ENCODE data around the gene KIF2C. TPM values are rescaled to one million over a fixed set of nuclear protein-coding genes. Genes with fewer than 3 reads are reported as not detected.

KIF2C gene
- total and polyA plus RNA-seq, 2 experiments from 2014 or later, result 5.8 to 6.7 TPM

- no peaks in the 10 kb centered on the region for H3K9me3 ChIP-seq (ENCODE audit: low read depth)
- no peaks in the 10 kb centered on the region for H4K20me1 ChIP-seq (ENCODE audit: insufficient read depth, poor library complexity, severe bottlenecking)
- no peaks in the 10 kb centered on the region for H3K4me1 ChIP-seq (ENCODE audit: insufficient read depth)
- H3K9me2 ChIP-seq (replicated peaks; ENCODE audit: insufficient read depth), result no peaks in the 10 kb centered on the region
- no peak for DNase-seq (ENCODE audit: low spot score)
- no peaks in the 10 kb centered on the region for H3K36me3 ChIP-seq (replicated peaks; ENCODE audit: insufficient read depth, low read depth)
- H2AFZ ChIP-seq, result no peak overlapping the region
- H3K79me2 ChIP-seq, result no peaks in the 10 kb centered on the region
- H3K4me3 ChIP-seq, result no peak overlapping the region
- no peaks in the 10 kb centered on the region for H3K27me3 ChIP-seq
- TF ChIP-seq, protein P1, sequence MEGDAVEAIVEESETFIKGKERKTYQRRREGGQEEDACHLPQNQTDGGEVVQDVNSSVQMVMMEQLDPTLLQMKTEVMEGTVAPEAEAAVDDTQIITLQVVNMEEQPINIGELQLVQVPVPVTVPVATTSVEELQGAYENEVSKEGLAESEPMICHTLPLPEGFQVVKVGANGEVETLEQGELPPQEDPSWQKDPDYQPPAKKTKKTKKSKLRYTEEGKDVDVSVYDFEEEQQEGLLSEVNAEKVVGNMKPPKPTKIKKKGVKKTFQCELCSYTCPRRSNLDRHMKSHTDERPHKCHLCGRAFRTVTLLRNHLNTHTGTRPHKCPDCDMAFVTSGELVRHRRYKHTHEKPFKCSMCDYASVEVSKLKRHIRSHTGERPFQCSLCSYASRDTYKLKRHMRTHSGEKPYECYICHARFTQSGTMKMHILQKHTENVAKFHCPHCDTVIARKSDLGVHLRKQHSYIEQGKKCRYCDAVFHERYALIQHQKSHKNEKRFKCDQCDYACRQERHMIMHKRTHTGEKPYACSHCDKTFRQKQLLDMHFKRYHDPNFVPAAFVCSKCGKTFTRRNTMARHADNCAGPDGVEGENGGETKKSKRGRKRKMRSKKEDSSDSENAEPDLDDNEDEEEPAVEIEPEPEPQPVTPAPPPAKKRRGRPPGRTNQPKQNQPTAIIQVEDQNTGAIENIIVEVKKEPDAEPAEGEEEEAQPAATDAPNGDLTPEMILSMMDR (IDR thresholded peaks at IDR 0.05; ENCODE audit: poor library complexity), result no peak
- TF ChIP-seq EZH2 (IDR thresholded peaks at IDR 0.05; ENCODE audit: borderline replicate concordance) (no peak), EZH2phosphoT487 (IDR thresholded peaks at IDR 0.05; ENCODE audit: low read depth, severe bottlenecking, unreplicated experiment) (no peak)
- no peak overlapping the region for H3K27ac ChIP-seq
- H3K4me2 ChIP-seq, result no peak overlapping the region
- 97% methylated on average over 37 of the region's 64 CpGs for WGBS (ENCODE audit: low lambda C conversion rate, missing lambda C conversion rate)
These were observed 15.2 kb upstream of the KIF2C start for GRCh38 chr1:44724296-44724954.

- H3K36me3 ChIP-seq (replicated peaks; ENCODE audit: insufficient read depth, low read depth), result no peaks in the 10 kb centered on the region
- H3K27me3 ChIP-seq, result no peaks in the 10 kb centered on the region
- no peak overlapping the region for H3K27ac ChIP-seq
- H4K20me1 ChIP-seq (ENCODE audit: insufficient read depth, poor library complexity, severe bottlenecking), result no peaks in the 10 kb centered on the region
- no peaks in the 10 kb centered on the region for H3K4me1 ChIP-seq (ENCODE audit: insufficient read depth)
- DNase-seq (ENCODE audit: low spot score), result no peak
- no peak overlapping the region for H2AFZ ChIP-seq
- no peaks in the 10 kb centered on the region for H3K9me2 ChIP-seq (replicated peaks; ENCODE audit: insufficient read depth)
- H3K4me3 ChIP-seq, result no peak overlapping the region
- TF ChIP-seq EZH2phosphoT487 (IDR thresholded peaks at IDR 0.05; ENCODE audit: low read depth, severe bottlenecking, unreplicated experiment), result no peak
- TF ChIP-seq EZH2 (IDR thresholded peaks at IDR 0.05; ENCODE audit: borderline replicate concordance), result no peak
- TF ChIP-seq, protein P1 (IDR thresholded peaks at IDR 0.05; ENCODE audit: poor library complexity), result no peak
- H3K79me2 ChIP-seq, result no peaks in the 10 kb centered on the region
- no peaks in the 10 kb centered on the region for H3K9me3 ChIP-seq (ENCODE audit: low read depth)
- no peak overlapping the region for H3K4me2 ChIP-seq
- 88% methylated on average over 22 of the region's 27 CpGs for WGBS (ENCODE audit: low lambda C conversion rate, missing lambda C conversion rate)
These were observed 14.5 kb upstream of the KIF2C start for GRCh38 chr1:44724955-44725698.

DNA sequence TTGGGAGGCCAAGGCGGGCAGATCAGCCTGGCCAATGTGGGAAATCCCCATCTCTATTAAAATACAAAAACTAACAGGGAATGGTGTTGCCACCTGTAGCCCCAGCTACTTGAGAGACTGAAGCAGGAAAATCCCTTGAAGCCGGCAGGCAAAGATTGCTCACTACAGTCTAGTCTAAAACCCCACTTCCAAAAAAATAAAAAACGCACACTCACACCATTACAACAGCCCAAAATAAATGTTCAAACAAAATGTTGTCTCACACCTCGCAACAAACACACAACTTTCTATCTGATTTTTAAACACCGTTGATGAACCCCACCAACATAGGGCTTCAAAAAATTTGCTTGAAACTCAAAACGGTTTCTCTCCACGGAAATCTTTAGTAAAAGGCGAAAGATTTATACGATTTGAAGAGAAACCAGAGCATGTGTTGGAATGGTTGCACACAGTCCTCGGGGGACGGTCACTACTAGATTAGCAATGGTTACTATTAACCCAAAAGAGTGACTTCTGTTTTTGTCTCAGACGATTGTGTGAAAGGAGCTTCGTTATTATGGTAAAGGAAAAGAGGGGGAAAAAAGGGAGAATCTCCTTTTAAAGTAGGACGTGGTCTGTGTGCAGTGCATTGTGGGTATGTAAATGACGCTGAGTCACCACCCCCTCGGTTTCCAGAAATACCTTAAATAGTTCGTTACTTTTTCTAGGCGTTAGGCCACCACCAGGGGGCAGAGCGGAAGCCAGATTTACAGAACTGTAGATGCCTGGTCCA is 8.7 kb upstream of the KIF2C start, which contains the start of gene RNU5D-1:
RNU5D-1 (minus strand) TSS at position 430 of the 772 bp plus-strand sequence.
- WGBS (ENCODE audit: low lambda C conversion rate, missing lambda C conversion rate), result 4% methylated on average over 19 of the region's 19 CpGs
- TF ChIP-seq, protein P1 (IDR thresholded peaks at IDR 0.05; ENCODE audit: poor library complexity), result peak; percentile 85
- TF ChIP-seq EZH2phosphoT487 (IDR thresholded peaks at IDR 0.05; ENCODE audit: low read depth, severe bottlenecking, unreplicated experiment), result no peak

More for the DNA sequence above, 8.7 kb upstream of the KIF2C start, which contains the start of gene RNU5D-1:
- H3K79me2 ChIP-seq, result no peaks in the 10 kb centered on the region
- H3K27me3 ChIP-seq, result no peaks in the 10 kb centered on the region
- H2AFZ ChIP-seq, result no peak within 1 kb of the TSS
- peak within 1 kb of the TSS; percentile 77 for H3K27ac ChIP-seq
- H3K9me3 ChIP-seq (ENCODE audit: low read depth), result no peaks in the 10 kb centered on the region
- H3K4me1 ChIP-seq (ENCODE audit: insufficient read depth), result no peaks in the 10 kb centered on the region
- H4K20me1 ChIP-seq (ENCODE audit: insufficient read depth, poor library complexity, severe bottlenecking), result no peaks in the 10 kb centered on the region
- no peaks in the 10 kb centered on the region for H3K36me3 ChIP-seq (replicated peaks; ENCODE audit: insufficient read depth, low read depth)
- peak within 1 kb of the TSS; percentile 39 for H3K4me2 ChIP-seq
- peak; percentile 97 for DNase-seq (ENCODE audit: low spot score)
- H3K9me2 ChIP-seq (replicated peaks; ENCODE audit: insufficient read depth), result no peaks in the 10 kb centered on the region
- H3K4me3 ChIP-seq, result no peak within 1 kb of the TSS

All from hepatocyte (in vitro differentiated cells).